GM11168 (cell line): ENCODE measurements around the gene ENO3.
"Not testable (repeated sequence)": the region's sequence is repeated elsewhere in the genome, so short reads cannot be mapped to it uniquely, and the experiment has no call there.

Experiments used
- in situ Hi-C: fragments of 300-500 bp; cut with MboI; formaldehyde crosslinking; loops from one replicate; pipeline ENCODE4 v1.12.0; 2022; ENCODE audit warnings: low sequenced_read_pairs; ENCODE audit not compliant: unreplicated experiment

ENO3 gene

DNA sequence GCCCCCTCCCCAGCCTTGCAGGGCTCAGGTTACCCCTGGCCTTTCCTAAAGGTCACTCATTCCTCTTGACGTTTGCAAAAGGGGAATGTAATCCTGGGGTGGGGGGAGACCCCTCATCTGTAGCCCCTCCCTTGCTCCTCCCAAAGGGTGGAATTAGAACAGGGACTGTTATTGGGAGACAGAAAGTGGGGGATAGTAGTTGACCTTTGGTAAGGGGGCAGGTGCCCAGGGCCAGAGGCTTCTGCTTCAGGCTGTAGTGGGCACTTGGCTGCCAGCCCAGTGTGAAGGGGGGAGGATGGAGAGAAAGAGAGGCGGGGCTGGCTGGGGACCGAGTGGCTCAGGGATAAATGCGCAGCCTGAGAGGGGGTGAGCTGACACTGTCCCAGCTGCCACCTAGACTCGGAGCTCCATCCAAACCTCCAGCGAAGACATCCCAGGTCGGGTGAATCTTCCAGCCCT, at the start of gene ENO3:
Gene ENO3, plus strand, starts transcription at position 374 of the 459 bp plus-strand sequence. CDS start 711 bp downstream, outside the sequence.
- in situ Hi-C loops: no loop called here

DNA sequence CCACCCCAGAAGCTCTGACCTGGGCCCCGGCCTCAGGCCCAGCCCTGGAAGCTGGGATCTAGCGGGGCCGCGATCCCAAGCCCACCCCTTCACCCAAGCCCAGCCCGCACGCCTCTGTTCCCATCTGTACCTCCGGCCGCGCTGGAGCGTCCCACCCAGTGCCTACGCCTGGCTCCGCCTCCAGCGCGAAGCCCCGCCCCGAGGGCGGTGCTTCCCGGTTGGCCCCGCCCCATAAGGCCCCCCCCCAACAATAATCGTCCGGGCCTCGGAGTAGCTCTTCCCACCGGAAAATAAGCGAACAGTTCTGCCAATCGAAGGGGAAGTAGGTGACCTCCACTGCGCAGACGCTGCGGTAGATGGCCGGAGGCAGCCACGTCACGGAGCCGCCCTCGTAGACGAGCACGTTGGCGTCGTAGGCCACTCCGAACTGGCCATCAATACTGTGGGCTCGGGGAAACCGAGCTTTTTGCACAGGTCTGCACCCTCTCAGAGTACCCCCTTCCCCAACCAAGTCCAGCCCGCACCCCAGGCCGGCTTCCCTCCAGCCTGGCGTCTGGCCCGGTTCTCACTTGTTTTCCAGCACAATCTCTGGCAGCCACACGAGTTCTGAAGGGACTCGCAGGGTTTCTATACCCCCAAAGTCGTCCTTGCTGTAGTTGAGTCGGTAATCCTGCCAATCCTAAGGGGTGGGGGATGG, 49.1 kb upstream of the ENO3 start:
- in situ Hi-C loops: no loop called here

DNA sequence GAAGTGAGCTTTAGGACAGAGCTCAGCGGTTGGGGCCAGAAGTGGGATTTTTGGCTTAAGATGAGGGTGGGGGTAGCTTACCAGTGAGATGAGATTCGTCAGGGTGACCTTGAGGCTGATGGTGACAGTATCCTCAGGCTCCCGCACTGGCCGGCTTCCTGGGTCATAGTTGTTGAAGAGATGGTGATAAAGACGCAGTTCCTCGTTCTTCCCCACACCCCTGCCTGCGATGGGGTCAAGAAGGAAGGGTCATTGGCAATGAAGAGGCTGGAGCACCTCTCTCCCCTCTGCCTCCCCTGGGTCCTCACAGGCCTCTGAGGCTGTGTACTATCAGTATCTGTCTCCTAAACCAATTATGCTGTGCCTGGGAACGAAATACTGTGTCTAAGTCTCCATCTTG, 48.4 kb upstream of the ENO3 start:
- in situ Hi-C loops: no loop called here

DNA sequence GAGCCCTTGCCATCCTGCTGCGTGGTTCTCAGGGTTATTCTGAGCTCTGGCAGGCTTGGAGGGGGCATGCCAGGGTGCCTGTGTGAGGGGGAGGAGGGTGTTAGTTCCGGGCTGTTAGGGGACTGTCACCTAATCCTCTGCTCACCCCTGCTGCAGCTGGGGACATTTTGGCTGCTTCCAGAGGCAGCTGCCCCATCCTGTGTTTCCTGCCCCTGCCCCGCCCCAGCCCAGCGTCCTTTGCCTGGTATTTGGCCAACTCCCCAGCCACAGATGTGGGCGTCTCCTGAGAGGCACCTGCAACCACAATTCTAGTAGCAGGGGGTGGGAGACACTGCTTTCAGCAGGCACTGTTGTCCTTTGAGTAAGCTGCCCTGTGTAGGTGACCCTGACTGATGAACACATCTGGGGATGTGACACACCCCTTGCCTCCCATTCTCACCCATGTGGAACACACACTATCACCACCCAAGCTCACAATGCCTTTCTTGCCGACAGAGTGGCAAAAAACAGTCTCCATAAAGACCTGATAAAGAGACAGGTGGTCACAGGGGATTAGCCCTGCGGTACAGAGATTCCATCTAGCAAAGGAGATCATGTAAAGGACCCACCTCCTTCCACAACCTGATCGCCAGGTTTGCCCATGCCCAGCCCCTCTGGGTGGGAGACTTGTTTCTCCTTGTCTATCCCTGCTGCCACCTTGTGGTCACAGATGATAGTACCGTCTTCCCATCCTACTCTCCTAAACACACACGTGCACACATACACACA, 47.7 kb upstream of the ENO3 start, which contains the start of gene CHRNE:
Gene CHRNE, minus strand, starts transcription at position 48 of the 768 bp plus-strand sequence. Its CDS starts 35 bp downstream, at position 13.
- in situ Hi-C loops: no loop called here

DNA sequence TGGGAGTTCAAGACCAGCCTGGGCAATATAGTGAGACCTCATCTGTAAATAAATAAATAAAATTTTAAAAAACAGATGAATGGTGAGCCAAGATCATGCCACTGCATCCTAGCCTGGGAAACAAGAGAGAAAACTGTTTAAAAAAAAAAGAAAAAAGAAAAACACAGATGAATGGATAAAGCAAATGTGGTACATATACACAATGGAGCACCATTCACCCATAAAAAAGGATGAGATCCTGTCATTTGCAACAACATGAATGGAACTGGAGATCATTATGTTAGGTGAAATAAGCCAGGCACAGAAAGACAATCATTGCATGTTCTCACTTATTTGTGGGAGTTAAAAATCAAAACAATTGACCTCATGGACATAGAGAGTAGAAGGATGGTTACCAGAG, 44.3 kb upstream of the ENO3 start:
- in situ Hi-C loops: not testable (repeated sequence)

DNA sequence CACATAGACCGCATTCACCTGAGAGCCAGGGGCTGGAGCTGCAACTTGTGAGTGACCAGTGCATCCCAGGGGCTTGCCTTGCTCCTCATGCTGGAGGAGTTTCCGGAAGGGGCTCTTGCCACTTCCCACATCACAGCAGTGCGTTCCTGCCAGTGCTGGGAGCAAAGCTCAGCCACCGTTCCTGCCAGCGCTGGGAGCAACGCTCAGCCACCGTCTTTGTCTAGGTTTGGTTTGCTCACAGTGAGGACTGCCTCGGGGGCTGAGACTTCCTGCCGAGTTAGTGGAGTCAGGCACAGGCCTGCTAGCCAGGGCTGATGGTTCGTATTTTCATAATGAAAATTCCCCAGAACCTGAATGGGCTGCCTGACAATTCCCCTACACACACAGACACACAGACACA, 42.6 kb upstream of the ENO3 start:
- in situ Hi-C loops: no loop called here

DNA sequence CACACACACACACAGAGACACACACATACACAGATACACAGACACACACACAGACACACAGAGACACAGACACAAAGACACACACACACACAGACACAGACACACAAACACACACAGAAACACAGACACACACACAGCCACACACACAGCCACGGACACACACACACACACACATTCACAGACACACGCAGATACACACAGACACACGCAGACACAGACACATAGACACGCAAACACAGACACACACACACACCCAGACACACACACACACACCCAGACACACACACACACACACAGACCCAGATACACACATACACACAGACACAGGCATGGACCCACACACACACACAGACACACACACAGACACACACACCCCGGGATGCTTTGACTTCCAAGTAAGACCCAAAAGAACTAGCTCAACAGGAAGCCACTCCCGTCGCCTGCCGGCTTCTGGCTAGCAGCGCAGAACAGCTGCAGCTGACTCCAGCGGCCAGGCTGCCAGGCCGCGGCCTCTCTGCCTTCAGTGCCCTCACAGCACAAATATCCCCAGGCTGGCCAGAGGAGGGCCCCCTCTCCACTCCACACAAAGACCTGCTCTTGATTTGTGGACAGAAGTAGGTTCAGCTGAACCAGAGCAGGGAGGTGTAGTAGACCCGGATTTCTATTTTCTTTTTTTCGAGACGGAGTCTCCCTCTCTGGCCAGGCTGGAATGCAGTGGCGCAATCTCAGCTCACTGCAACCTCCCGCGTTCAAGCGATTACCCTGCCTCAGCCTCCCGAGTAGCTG, 42.0 kb upstream of the ENO3 start:
- in situ Hi-C loops: no loop called here

DNA sequence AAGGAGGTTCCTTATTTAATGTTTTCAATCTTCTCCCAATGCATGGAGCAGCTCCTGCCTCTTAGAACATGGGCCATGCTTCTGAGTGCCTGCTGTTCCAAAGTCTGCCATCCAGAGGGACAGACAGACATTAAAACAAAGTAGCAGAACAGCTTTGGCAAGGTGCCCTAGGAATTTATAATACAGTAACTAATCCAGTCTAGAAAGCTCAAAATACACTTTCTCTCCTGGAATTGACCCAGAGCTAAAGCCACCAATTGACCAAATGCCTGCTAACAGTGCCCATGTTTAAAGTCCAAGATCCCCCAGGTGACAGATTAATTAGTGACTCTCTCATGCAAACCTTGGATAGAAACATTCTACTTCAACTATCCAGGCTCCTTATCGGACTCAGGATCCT, 36.9 kb upstream of the ENO3 start:
- in situ Hi-C loops: no loop called here

DNA sequence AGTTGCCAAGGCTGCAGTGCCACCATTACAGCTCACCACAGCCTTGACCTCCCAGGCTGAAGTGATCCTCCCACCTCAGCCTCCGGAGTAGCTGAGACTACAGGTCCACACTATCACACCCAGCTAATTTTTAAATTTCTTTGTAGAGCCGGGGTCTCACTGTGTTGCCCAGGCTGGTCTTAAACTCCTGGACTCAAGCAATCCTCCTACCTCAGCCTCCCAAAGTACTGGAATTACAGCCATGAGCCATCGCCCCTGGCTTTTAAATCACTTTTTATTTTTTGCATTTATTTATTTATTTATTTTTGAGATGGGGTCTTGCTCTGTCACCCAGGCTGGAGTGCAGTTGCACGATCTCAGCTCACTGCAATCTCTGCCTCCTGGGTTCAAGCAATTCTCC, 36.4 kb upstream of the ENO3 start:
- in situ Hi-C loops: not testable (repeated sequence)

DNA sequence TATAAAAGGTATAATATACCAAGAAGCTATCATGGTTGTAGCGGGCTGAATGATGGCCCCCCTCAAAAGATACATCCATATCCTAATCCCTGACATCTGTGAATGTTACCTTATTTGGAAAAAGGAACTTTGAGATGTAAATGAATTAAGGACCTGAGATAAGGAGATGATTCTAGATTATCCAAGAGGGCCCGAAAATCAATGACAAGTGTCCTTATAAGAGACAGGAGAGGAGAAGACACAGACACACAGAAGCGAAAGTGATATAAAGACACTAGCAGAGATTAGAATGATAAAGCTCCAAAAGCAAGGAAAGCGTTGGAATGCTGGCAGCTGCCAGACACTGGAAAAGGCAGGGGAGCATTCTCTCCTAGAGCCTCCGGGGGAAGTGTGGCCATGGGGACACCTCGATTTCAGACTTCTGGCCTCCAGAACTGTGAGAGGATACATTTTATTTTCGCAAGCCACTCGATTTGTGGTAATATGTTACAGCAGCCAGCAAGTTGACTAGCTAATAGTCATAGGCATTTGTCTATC, 31.3 kb upstream of the ENO3 start:
- in situ Hi-C loops: no loop called here

DNA sequence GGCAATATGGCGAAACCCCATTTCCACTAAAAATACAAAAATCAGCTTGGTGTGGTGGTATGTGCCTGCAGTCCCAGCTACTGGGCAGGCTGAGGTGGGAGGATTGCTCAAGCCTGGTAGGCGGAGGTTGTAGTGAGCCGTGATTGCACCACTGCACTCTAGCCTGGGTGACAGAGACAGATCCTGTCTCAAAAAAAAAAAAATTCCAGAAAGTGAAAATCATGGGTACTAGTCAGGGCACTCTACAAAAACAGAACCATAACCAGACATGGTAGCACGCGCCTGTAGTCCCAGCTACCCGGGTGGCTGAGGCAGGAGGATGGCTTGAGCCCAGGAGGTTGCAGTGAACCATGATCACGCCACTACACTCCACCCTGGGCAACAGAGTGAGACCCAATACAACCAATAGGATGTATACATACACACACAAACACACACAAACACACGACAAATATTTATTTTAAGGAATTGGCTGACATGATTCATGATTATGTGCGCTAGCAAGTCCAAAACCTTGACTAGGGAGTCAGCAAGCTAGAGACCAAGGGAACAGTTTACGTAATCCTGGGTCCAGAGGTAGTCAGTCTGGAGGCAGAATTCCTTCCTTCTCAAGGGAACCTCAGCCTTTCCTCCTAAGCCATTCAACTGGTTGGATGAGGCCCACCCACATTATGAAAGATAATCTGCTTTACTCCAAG, 30.4 kb upstream of the ENO3 start:
- in situ Hi-C loops: no loop called here

DNA sequence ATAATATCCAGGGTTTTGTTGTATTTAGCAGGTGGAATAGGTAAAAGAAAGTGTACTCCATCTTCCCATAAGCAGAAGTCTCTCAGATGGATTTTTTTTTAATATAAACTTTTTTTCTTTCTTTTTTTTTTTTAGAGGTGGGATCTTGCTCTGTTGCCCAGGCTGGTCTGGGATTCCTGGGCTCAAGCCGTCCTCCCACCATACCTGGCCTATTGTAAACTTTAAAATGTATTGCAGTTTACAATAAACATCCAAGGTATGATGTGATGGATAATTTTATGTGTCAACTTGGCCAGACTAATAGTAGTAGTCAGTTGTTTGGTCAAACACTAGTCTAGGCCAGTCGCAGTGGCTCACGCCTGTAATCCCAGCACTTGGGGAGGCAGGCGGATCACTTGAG, 29.6 kb upstream of the ENO3 start:
- in situ Hi-C loops: no loop called here

DNA sequence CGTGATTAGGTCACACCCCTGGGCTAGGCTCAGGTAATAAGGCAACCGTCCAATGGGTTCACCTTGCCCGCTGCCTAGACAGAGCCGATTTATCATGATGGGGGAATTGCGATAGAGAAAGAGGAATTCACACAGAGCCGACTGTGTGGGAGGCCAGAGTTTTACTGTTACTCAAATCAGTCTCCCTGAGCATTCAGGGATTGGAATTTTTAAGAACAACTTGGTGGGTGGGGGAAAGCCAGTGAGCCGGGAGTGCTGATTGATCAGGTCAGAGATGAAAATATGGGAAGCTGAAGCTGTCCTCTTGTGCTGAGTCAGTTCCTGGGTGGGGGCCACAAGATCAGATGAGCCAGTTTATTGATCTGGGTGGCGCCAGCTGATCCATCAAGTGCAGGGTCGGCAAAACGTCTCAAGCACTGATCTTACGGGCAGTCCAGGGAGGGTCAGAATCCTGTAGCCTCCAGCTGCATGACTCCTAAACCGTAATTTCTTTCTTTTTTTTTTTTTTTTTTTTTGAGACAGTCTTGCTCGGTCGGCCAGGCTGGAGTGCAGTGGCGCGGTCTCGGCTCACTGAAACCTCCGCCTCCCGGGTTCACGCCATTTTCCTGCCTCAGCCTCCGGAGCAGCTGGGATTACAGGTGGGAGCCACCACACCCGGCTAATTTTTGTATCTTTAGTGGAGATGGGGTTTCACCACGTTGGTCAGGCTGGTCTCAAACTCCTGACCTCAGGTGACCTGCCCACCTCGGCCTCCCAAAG, 24.2 kb upstream of the ENO3 start:
- in situ Hi-C loops: not testable (repeated sequence)

DNA sequence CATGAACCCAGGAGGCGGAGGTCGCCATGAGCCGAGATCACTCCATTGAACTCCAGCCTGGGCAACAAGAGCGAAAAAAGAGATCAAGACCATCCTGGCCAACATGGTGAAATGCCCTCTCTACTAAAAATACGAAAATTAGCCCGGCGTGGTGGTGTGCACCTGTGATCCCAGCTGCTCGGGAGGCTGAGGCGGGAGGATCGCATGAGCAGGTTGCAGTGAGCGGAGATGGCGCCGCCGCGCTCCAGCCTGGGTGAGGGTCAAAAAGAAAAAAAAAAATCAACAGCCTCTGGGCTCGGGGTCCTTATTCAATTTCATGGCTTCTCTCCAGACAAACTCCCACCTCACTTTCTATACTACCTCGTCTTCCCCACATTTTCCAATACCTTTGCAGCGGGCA, 22.0 kb upstream of the ENO3 start:
- in situ Hi-C loops: no loop called here

DNA sequence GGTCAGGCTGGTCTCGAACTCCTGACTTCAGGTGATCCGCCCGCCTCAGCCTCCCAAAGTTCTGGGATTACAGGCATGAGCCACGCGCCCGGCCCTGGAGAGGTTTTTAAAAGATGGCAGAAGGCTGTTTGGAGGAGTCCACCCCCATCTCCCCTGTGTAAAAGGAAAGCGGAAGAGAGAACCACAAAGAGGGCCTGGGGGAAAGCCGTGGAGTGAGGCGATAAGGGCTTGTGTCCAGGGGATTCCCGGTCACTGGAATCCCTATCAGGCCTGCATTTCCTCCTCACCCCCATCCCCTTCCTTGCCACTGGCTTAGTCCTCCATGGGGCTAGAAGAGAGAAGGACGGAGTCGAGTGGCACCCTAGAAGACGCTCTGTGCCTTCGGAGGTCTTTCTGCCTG, 19.0 kb upstream of the ENO3 start, which contains the start of gene GP1BA:
Gene GP1BA, plus strand, starts transcription at position 315 of the 400 bp plus-strand sequence. CDS start 328 bp downstream, outside the sequence.
- in situ Hi-C loops: no loop called here

DNA sequence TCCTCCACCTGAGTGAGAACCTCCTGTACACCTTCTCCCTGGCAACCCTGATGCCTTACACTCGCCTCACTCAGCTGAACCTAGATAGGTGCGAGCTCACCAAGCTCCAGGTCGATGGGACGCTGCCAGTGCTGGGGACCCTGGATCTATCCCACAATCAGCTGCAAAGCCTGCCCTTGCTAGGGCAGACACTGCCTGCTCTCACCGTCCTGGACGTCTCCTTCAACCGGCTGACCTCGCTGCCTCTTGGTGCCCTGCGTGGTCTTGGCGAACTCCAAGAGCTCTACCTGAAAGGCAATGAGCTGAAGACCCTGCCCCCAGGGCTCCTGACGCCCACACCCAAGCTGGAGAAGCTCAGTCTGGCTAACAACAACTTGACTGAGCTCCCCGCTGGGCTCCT, 18.2 kb upstream of the ENO3 start:
- in situ Hi-C loops: no loop called here

DNA sequence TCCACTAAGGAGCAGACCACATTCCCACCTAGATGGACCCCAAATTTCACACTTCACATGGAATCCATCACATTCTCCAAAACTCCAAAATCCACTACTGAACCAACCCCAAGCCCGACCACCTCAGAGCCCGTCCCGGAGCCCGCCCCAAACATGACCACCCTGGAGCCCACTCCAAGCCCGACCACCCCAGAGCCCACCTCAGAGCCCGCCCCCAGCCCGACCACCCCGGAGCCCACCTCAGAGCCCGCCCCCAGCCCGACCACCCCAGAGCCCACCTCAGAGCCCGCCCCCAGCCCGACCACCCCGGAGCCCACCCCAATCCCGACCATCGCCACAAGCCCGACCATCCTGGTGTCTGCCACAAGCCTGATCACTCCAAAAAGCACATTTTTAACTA, 17.3 kb upstream of the ENO3 start:
- in situ Hi-C loops: no loop called here

DNA sequence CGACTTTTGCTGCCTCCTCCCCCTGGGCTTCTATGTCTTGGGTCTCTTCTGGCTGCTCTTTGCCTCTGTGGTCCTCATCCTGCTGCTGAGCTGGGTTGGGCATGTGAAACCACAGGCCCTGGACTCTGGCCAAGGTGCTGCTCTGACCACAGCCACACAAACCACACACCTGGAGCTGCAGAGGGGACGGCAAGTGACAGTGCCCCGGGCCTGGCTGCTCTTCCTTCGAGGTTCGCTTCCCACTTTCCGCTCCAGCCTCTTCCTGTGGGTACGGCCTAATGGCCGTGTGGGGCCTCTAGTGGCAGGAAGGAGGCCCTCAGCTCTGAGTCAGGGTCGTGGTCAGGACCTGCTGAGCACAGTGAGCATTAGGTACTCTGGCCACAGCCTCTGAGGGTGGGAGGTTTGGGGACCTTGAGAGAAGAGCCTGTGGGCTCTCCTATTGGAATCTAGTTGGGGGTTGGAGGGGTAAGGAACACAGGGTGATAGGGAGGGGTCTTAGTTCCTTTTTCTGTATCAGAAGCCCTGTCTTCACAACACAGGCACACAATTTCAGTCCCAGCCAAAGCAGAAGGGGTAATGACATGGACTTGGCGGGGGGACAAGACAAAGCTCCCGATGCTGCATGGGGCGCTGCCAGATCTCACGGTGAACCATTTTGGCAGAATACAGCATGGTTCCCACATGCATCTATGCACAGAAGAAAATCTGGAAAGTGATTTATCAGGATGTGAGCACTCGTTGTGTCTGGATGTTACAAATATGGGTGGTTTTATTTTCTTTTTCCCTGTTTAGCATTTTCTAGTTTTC, 16.5 kb upstream of the ENO3 start:
- in situ Hi-C loops: no loop called here
